Mesothelial cell of epicardium (in vitro differentiated cells): ENCODE data around the gene HDAC4. TPM values are rescaled to one million over a fixed set of nuclear protein-coding genes. Genes with fewer than 3 reads are reported as not detected.

ENCODE experiments used
- DNase-seq, 2 experiments: peaks; one replicate each; pipeline ENCODE4 v3.0.0; 2021; ENCODE audit warnings: low spot score in 2 of 2; ENCODE audit not compliant: unreplicated experiment in 2 of 2
- H3K27ac Mint-ChIP-seq: 2 replicates; pipeline ENCODE4 v1.8.0; 2021; ENCODE audit warnings: mixed read lengths
- H3K27me3 Mint-ChIP-seq: 2 replicates; pipeline ENCODE4 v1.8.0; 2021; ENCODE audit warnings: low read depth, mixed read lengths
- H3K36me3 Mint-ChIP-seq: 2 replicates; pipeline ENCODE4 v1.8.0; 2021; ENCODE audit warnings: mixed read lengths
- H3K4me1 Mint-ChIP-seq: 2 replicates; pipeline ENCODE4 v1.8.0; 2021; ENCODE audit warnings: mixed read lengths
- H3K4me3 Mint-ChIP-seq: 2 replicates; pipeline ENCODE4 v1.8.0; 2021; ENCODE audit warnings: mild to moderate bottlenecking, moderate library complexity, mixed read lengths
- H3K9me3 Mint-ChIP-seq: 2 replicates; pipeline ENCODE4 v1.8.0; 2021; ENCODE audit warnings: mixed read lengths
- total RNA-seq: library from RNA; stranded (reverse); gene quantifications from 3 replicates; pipeline ENCODE4 v1.2.1, GENCODE V29; 2021
- TF ChIP-seq, protein P1 (sequence below): fragments of 200-600 bp; sonication (generic); IDR thresholded peaks from one replicate; pipeline ENCODE4 v1.5.0; 2021; ENCODE audit warnings: antibody characterized with exemption; ENCODE audit not compliant: unreplicated experiment

HDAC4 gene
- total RNA-seq, 1 donor from 2014 or later = 59.2 TPM

DNA sequence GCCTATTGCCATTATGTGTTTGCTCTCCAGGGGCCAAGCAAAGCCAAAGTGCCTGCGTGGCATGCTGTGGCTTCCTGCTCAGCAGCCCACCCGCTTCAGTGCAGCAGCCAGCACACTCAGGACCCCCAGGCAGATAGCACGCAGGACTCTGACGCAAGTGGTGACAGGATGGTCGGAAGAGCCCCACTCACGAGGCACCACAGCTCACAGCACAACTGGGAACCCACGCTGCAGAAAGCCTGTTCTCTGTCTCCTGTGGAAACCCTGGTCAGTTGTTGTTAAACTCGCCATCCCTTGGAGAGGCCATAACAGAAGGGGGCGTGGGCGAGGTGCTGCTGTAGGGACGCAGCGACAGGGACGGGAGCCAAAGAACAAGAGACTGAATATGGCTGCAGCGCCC lies 76.4 kb downstream of the HDAC4 start:
- Mint-ChIP-seq H3K4me1 (peaks cover 46% of the 10 kb centered on the region), H3K27me3 (no peaks in the 10 kb centered on the region), H3K4me3 (no peak overlapping the region), H3K27ac (no peak overlapping the region), H3K36me3 (peaks cover 13% of the 10 kb centered on the region), H3K9me3 (peaks cover 7% of the 10 kb centered on the region)
- TF ChIP-seq, protein P1, sequence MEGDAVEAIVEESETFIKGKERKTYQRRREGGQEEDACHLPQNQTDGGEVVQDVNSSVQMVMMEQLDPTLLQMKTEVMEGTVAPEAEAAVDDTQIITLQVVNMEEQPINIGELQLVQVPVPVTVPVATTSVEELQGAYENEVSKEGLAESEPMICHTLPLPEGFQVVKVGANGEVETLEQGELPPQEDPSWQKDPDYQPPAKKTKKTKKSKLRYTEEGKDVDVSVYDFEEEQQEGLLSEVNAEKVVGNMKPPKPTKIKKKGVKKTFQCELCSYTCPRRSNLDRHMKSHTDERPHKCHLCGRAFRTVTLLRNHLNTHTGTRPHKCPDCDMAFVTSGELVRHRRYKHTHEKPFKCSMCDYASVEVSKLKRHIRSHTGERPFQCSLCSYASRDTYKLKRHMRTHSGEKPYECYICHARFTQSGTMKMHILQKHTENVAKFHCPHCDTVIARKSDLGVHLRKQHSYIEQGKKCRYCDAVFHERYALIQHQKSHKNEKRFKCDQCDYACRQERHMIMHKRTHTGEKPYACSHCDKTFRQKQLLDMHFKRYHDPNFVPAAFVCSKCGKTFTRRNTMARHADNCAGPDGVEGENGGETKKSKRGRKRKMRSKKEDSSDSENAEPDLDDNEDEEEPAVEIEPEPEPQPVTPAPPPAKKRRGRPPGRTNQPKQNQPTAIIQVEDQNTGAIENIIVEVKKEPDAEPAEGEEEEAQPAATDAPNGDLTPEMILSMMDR = no peak
- DNase-seq = peak in 1 of 2 experiments; percentile 25

DNA sequence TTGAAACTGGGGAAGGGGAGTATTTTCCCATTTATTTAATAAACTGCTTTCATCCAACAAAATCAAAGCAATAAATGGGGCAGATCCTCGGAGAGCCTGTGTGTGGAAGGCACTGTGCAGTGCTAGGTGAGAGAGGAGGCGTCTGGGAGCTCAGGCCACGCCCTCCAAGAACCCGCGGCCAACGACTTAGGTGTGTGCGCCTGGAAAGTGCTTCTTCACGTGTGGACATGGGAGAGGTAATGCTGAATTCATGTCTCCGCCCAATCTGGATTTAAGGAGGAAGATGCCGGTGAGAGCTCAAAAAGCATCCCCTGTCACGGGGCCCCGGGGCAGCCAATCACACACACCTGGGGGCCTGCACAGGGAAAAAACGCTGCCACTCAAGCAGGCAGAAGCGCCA lies 77.4 kb downstream of the HDAC4 start:
- Mint-ChIP-seq H3K4me1 (peaks cover 46% of the 10 kb centered on the region), H3K4me3 (no peak overlapping the region), H3K9me3 (peaks cover 7% of the 10 kb centered on the region), H3K27me3 (no peaks in the 10 kb centered on the region), H3K27ac (peak overlapping the region; percentile 20), H3K36me3 (peaks cover 13% of the 10 kb centered on the region)
- TF ChIP-seq, protein P1 = no peak
- DNase-seq = no peak

DNA sequence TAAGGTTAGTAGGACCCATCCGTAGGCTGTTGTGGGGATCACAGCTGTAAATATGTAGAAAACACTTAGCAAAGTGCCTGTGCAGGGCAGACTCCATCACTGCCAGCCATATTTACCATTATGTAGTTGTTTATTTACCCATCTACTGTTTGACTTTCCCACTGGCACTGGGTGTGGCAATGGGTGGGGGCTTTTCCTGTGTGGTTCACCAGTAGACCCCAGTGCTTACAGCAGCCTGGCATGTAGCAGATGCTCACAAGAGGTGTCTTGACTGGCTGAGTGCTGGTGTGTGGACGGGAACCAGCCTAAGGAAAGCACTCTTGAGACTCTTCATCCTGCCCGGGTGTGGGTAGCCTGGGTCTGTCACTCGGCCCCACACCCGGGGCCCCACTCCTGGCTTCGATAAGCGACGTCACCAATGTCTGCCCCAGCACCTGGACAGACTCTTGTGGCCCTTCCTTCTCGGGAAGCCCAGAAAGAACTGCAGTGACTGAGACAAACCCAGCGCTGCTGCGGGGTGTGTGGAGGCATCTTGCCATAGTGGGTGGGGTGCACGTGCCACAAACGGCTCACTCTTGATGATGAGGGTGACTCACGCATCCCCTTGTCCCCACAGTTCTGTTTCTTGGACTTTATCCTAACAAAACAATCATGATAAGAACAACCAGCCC lies 78.3 kb downstream of the HDAC4 start:
- Mint-ChIP-seq H3K27me3 (no peaks in the 10 kb centered on the region), H3K36me3 (peaks cover 13% of the 10 kb centered on the region), H3K27ac (no peak overlapping the region), H3K4me3 (no peak overlapping the region), H3K4me1 (peaks cover 43% of the 10 kb centered on the region), H3K9me3 (peaks cover 7% of the 10 kb centered on the region)
- peak in 1 of 2 experiments; percentile 28 for DNase-seq
- TF ChIP-seq, protein P1 = no peak

DNA sequence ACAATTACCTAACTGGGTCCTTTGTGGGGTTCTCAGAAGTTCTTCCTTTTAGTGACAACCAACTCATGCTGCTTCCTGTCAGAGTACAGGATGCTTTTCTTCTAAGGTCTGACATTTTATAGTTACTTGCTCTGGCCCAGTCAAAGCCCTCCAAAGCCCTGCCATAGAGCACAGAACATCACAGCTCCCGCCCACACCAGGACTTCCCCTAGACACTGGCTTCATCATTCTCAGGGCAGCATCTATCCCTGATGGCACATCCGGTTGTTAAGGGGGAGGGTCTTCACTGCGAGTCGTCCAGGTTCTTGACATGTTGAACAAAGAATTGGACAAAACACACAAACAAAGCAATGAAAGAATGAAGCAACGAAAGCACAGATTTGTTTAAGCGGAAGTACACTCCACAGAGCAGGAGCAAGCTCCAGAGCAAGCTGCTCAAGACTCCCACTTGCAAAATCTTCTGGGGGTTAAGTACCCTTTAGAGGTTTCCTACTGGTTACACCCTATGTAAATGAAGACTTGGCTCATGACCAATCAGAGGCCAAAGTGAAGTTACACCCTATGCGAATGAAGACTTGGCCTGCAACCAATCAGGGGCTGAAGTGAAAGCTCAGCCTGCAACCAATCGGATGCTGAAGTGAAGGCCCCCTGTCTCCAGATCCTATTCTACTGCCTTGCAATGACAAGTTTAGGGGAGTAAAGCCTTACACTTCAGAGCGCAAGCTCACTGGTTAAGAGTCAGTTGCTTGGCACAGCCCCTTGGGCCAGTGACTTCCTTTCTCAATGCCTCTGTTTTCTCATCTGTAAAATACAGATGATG lies 79.0 kb downstream of the HDAC4 start:
- TF ChIP-seq, protein P1 = no peak
- peaks cover 44% of the 10 kb centered on the region for H3K4me1 Mint-ChIP-seq
- H3K4me3 Mint-ChIP-seq = no peak overlapping the region
- no peak for DNase-seq
- H3K36me3 Mint-ChIP-seq = peaks cover 13% of the 10 kb centered on the region
- H3K9me3 Mint-ChIP-seq = peaks cover 7% of the 10 kb centered on the region
- no peak overlapping the region for H3K27ac Mint-ChIP-seq
- H3K27me3 Mint-ChIP-seq = no peaks in the 10 kb centered on the region

DNA sequence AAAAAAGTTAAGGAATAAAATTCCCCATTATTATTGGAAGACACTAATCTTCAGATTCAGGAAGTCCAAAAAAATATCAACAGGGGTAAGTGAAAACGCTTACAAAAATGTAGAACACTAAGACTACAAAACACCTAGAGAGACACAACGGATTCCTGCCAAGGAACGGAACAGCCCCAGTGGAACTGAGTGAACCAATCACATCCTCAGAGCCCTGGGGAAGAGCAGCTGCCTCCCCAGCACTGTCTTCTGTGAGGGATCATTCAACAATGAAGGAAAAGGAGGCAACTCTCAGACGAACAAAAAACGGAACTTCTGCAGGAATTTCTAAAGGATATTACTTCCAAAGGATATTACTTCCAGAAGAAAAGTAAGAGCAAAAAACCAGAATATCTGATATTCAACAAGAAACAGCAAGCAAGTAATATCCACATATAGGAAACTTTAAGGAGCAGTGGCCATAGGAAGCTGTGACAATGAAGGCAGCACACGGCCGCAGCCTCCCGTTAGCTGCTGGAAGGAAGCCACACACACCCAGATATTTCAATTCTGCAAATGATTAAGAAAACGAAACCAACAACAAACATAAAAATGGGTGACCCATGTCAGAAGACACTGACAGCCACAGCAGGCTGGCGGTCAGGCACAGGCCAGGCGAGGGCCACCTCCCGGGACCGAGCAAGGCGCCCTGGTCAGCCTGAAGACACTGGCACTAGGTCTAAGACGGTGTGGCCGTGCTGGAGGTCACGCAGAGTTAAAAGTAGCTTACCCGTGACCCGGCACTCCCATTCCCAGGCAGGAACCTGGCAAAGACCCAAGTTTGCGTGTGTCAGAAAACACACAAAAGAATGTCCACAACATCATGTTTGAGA lies 81.8 kb downstream of the HDAC4 start:
- Mint-ChIP-seq H3K4me3 (peak overlapping the region; percentile 50), H3K27ac (peak overlapping the region; percentile 98), H3K36me3 (peaks cover 22% of the 10 kb centered on the region), H3K4me1 (peaks cover 46% of the 10 kb centered on the region), H3K27me3 (no peaks in the 10 kb centered on the region), H3K9me3 (peaks cover 19% of the 10 kb centered on the region)
- TF ChIP-seq, protein P1 = no peak
- DNase-seq = peak in 1 of 2 experiments; percentile 39
